Skeletal muscle tissue (tissue), 4 donors: Measurements from ENCODE around the gene TPH2. TPM values are rescaled to one million over a fixed set of nuclear protein-coding genes. Genes with fewer than 3 reads are reported as not detected.

Experiments
- H3K27ac ChIP-seq: one replicate; pipeline ENCODE4 v1.7.0; 2013; ENCODE audit warnings: mild to moderate bottlenecking, low read depth, low read length, inconsistent platforms
- H3K27me3 ChIP-seq, 3 donors: one replicate each; pipeline ENCODE4 v1.7.0; 2013; ENCODE audit warnings: low read length in 3 of 3; ENCODE audit not compliant: control insufficient read depth in 3 of 3, insufficient read depth in 3 of 3
- H3K36me3 ChIP-seq, 3 donors: one replicate each; pipeline ENCODE4 v1.7.0; 2013; ENCODE audit warnings: low read length in 3 of 3; ENCODE audit not compliant: control insufficient read depth in 3 of 3, insufficient read depth in 3 of 3
- H3K4me1 ChIP-seq, 3 donors: one replicate each; pipeline ENCODE4 v1.7.0; 2013; ENCODE audit warnings: low read length in 3 of 3, mild to moderate bottlenecking in 3 of 3; ENCODE audit not compliant: control insufficient read depth in 3 of 3, insufficient read depth in 3 of 3
- H3K4me3 ChIP-seq, 3 donors: one replicate each; pipeline ENCODE4 v1.7.0; 2013; ENCODE audit warnings: low read length in 3 of 3
- H3K9ac ChIP-seq, 3 donors: one replicate each; pipeline ENCODE4 v1.7.0; 2013; ENCODE audit warnings: low read length in 3 of 3, mild to moderate bottlenecking in 3 of 3, moderate library complexity in 2 of 3, low read depth in 1 of 3
- H3K9me3 ChIP-seq, 3 donors: one replicate each; pipeline ENCODE4 v1.7.0; 2013; ENCODE audit warnings: low read length in 3 of 3; ENCODE audit not compliant: control insufficient read depth in 3 of 3
- total RNA-seq: library from RNA; depleted of rRNA; stranded (reverse); fragments of >200 nt; gene quantifications from one replicate; pipeline ENCODE4 v1.2.3, GENCODE V29; 2014
- donor health status: Osteomylitis.

The TPH2 gene
- total RNA-seq, 1 donor from 2014 or later, result not detected

- Histone ChIP-seq H3K27ac (no peak overlapping the region), H3K4me1 (no peaks in the 10 kb centered on the region), H3K9me3 (no peaks in the 10 kb centered on the region)
These were observed 103.2 kb downstream of the TPH2 start for GRCh38 chr12:72041811-72042210.

GRCh38 chr12:72053604-72054003 lies 115.0 kb downstream of the TPH2 start:
- Histone ChIP-seq H3K4me1 (no peaks in the 10 kb centered on the region), H3K27me3 (no peaks in the 10 kb centered on the region), H3K9ac (no peak overlapping the region), H3K36me3 (no peaks in the 10 kb centered on the region), H3K9me3 (no peaks in the 10 kb centered on the region), H3K27ac (no peak overlapping the region), H3K4me3 (no peak overlapping the region)

More at GRCh38 chr12:72041811-72042210, 103.2 kb downstream of the TPH2 start:
- no peaks in the 10 kb centered on the region for H3K27me3 ChIP-seq
- H3K4me3 ChIP-seq, result no peak overlapping the region
- no peak overlapping the region for H3K9ac ChIP-seq
- H3K36me3 ChIP-seq, result no peaks in the 10 kb centered on the region

GRCh38 chr12:72054511-72054910 lies 115.9 kb downstream of the TPH2 start:
- H3K36me3 ChIP-seq, result no peaks in the 10 kb centered on the region
- H3K27me3 ChIP-seq, result no peaks in the 10 kb centered on the region
- no peak overlapping the region for H3K9ac ChIP-seq
- no peak overlapping the region for H3K4me3 ChIP-seq
- H3K9me3 ChIP-seq, result no peaks in the 10 kb centered on the region
- H3K4me1 ChIP-seq, result no peaks in the 10 kb centered on the region
- H3K27ac ChIP-seq, result no peak overlapping the region

- no peak overlapping the region for H3K27ac ChIP-seq
- no peaks in the 10 kb centered on the region for H3K9me3 ChIP-seq
- H3K4me3 ChIP-seq, result no peak overlapping the region
- no peaks in the 10 kb centered on the region for H3K27me3 ChIP-seq
- no peak overlapping the region for H3K9ac ChIP-seq
- no peaks in the 10 kb centered on the region for H3K36me3 ChIP-seq
- no peaks in the 10 kb centered on the region for H3K4me1 ChIP-seq
These were observed 118.8 kb downstream of the TPH2 start for GRCh38 chr12:72057330-72057914.

GRCh38 chr12:72063073-72063472 lies 124.4 kb downstream of the TPH2 start:
- Histone ChIP-seq H3K27me3 (no peaks in the 10 kb centered on the region), H3K9ac (no peak overlapping the region), H3K4me1 (no peaks in the 10 kb centered on the region), H3K4me3 (no peak overlapping the region), H3K9me3 (no peaks in the 10 kb centered on the region), H3K36me3 (no peaks in the 10 kb centered on the region), H3K27ac (no peak overlapping the region)

- H3K9me3 ChIP-seq, result peaks cover 0 to 3% (median 0%) of the 10 kb centered on the region in 3 donors
- no peaks in the 10 kb centered on the region for H3K4me1 ChIP-seq
- no peaks in the 10 kb centered on the region for H3K36me3 ChIP-seq
- H3K27ac ChIP-seq, result no peak overlapping the region
- no peaks in the 10 kb centered on the region for H3K27me3 ChIP-seq
- no peak overlapping the region for H3K4me3 ChIP-seq
- no peak overlapping the region for H3K9ac ChIP-seq
These were observed 132.4 kb downstream of the TPH2 start for GRCh38 chr12:72071030-72071429.

GRCh38 chr12:72072592-72073212 lies 134.1 kb downstream of the TPH2 start:
- Histone ChIP-seq H3K27ac (no peak overlapping the region), H3K4me1 (no peaks in the 10 kb centered on the region), H3K4me3 (no peak overlapping the region), H3K36me3 (no peaks in the 10 kb centered on the region), H3K9ac (no peak overlapping the region), H3K9me3 (peaks cover 0 to 3% (median 0%) of the 10 kb centered on the region in 3 donors), H3K27me3 (no peaks in the 10 kb centered on the region)

- Histone ChIP-seq H3K27ac (no peak overlapping the region), H3K4me1 (no peaks in the 10 kb centered on the region), H3K9ac (no peak overlapping the region), H3K4me3 (no peak overlapping the region), H3K9me3 (peaks cover 0 to 3% (median 0%) of the 10 kb centered on the region in 3 donors), H3K36me3 (no peaks in the 10 kb centered on the region), H3K27me3 (no peaks in the 10 kb centered on the region)
These were observed 135.4 kb downstream of the TPH2 start for GRCh38 chr12:72074065-72074464.

GRCh38 chr12:72074956-72075355 lies 136.3 kb downstream of the TPH2 start:
- H3K4me1 ChIP-seq, result no peaks in the 10 kb centered on the region
- H3K9me3 ChIP-seq, result peaks cover 0 to 3% (median 0%) of the 10 kb centered on the region in 3 donors
- no peaks in the 10 kb centered on the region for H3K27me3 ChIP-seq
- no peak overlapping the region for H3K9ac ChIP-seq
- no peak overlapping the region for H3K4me3 ChIP-seq
- no peak overlapping the region for H3K27ac ChIP-seq
- H3K36me3 ChIP-seq, result no peaks in the 10 kb centered on the region

- no peak overlapping the region for H3K9ac ChIP-seq
- H3K36me3 ChIP-seq, result no peaks in the 10 kb centered on the region
- peaks cover 0 to 3% (median 0%) of the 10 kb centered on the region in 3 donors for H3K9me3 ChIP-seq
- H3K4me3 ChIP-seq, result no peak overlapping the region
- no peak overlapping the region for H3K27ac ChIP-seq
- H3K4me1 ChIP-seq, result no peaks in the 10 kb centered on the region
- H3K27me3 ChIP-seq, result no peaks in the 10 kb centered on the region
These were observed 136.8 kb downstream of the TPH2 start for GRCh38 chr12:72075401-72075800.
